Stimulated activated CD8-positive, alpha-beta memory T cell treated with anti-CD3 and anti-CD28 coated beads, Interleukin-7, amount 100 ng/mL, for 1 hour (primary cell): ENCODE measurements around the gene SPTB.

Source experiments
- DNase-seq, 2 donors: peaks; one replicate each; pipeline ENCODE4 v3.0.0-alpha.2; 2020; ENCODE audit warnings: low read depth in 2 of 2

Gene SPTB

GRCh38 chr14:64708148-64709004 lies 171.3 kb downstream of the SPTB start:
- no peak for DNase-seq

GRCh38 chr14:64707661-64708060 lies 172.0 kb downstream of the SPTB start:
- DNase-seq = no peak

- DNase-seq = no peak
These were observed 173.0 kb downstream of the SPTB start for GRCh38 chr14:64706593-64707193.

GRCh38 chr14:64706119-64706592 lies 173.6 kb downstream of the SPTB start:
- no peak for DNase-seq

GRCh38 chr14:64705381-64706118 lies 174.2 kb downstream of the SPTB start:
- no peak for DNase-seq

- DNase-seq = no peak
These were observed 174.8 kb downstream of the SPTB start for GRCh38 chr14:64704743-64705380.

- no peak for DNase-seq
These were observed 175.5 kb downstream of the SPTB start, which contains the start of gene PLEKHG3 for GRCh38 chr14:64704143-64704742. TSS of gene PLEKHG3 (plus strand) at chr14:64704424. CDS start at chr14:64727632, 23,208 bp downstream.

GRCh38 chr14:64703395-64704142 lies 176.1 kb downstream of the SPTB start:
- no peak for DNase-seq

GRCh38 chr14:64702493-64703394 lies 177.0 kb downstream of the SPTB start:
- no peak for DNase-seq

GRCh38 chr14:64701660-64702059 lies 178.0 kb downstream of the SPTB start:
- DNase-seq = no peak

- no peak for DNase-seq
These were observed 178.8 kb downstream of the SPTB start for GRCh38 chr14:64700894-64701293.

GRCh38 chr14:64700290-64700689 lies 179.4 kb downstream of the SPTB start:
- no peak for DNase-seq

- DNase-seq = no peak
These were observed 180.8 kb downstream of the SPTB start for GRCh38 chr14:64698903-64699302.

- DNase-seq = no peak
These were observed 183.3 kb downstream of the SPTB start for GRCh38 chr14:64696355-64696857.
